Inflammatory macrophage treated with lipopolysaccharide for 4 hours (primary cell): ENCODE results near the gene SUPT4H1.

ENCODE experiments used
- DNase-seq: peaks from one replicate; pipeline ENCODE4 v3.0.0-alpha.2; 2020

SUPT4H1 gene

GRCh38 chr17:58328195-58329034, 23.6 kb downstream of the SUPT4H1 start, which contains the start of gene TSPOAP1:
TSPOAP1 (minus strand) TSS chr17:58328795; CDS start chr17:58327920, 875 bp downstream.
- DNase-seq = peak; percentile 66

GRCh38 chr17:58327363-58328194, 24.4 kb downstream of the SUPT4H1 start:
- DNase-seq = no peak

- DNase-seq = no peak
Observed at GRCh38 chr17:58326609-58327362, 25.2 kb downstream of the SUPT4H1 start.

GRCh38 chr17:58325976-58326468, 26.0 kb downstream of the SUPT4H1 start:
- DNase-seq = no peak

- DNase-seq = no peak
Observed at GRCh38 chr17:58325289-58325726, 26.7 kb downstream of the SUPT4H1 start.

GRCh38 chr17:58324409-58325288, 27.4 kb downstream of the SUPT4H1 start:
- no peak for DNase-seq

GRCh38 chr17:58324056-58324408, 28.0 kb downstream of the SUPT4H1 start:
- DNase-seq = no peak

GRCh38 chr17:58323366-58324055, 28.5 kb downstream of the SUPT4H1 start:
- DNase-seq = no peak

- DNase-seq = no peak
Observed at GRCh38 chr17:58322581-58323185, 29.3 kb downstream of the SUPT4H1 start.

GRCh38 chr17:58321571-58322525, 30.2 kb downstream of the SUPT4H1 start:
- no peak for DNase-seq

- DNase-seq = no peak
Observed at GRCh38 chr17:58320570-58321323, 31.3 kb downstream of the SUPT4H1 start.

- no peak for DNase-seq
Observed at GRCh38 chr17:58320163-58320558, 31.8 kb downstream of the SUPT4H1 start.

GRCh38 chr17:58319173-58320162, 32.5 kb downstream of the SUPT4H1 start:
- DNase-seq = no peak

GRCh38 chr17:58318627-58319172, 33.3 kb downstream of the SUPT4H1 start:
- DNase-seq = no peak

GRCh38 chr17:58318065-58318481, 33.9 kb downstream of the SUPT4H1 start:
- no peak for DNase-seq

GRCh38 chr17:58317421-58318064, 34.5 kb downstream of the SUPT4H1 start:
- peak; percentile 63 for DNase-seq
